PC-3 (cell line): Measurements from ENCODE around the gene PDLIM5. TPM values are rescaled to one million over a fixed set of nuclear protein-coding genes. Genes with fewer than 3 reads are reported as not detected.
A peak's percentile ranks its signal among the peaks of the same experiment; 100 is the strongest.

ENCODE experiments used
- ATAC-seq: fragments of 200-7000 bp; cut with Tn5 transposase; 2 replicates; pipeline ENCODE4 v1.9.1; 2020; ENCODE audit warnings: mild to moderate bottlenecking, moderate library complexity
- BruUV-seq: library from RNA; stranded (reverse); fragments of 400-500 nt; replicated peaks from 2 replicates; lab custom pipeline; 2021; lab: Mats Ljungman, UMichigan
- CTCF ChIA-PET: fragments of 300-600 bp; sonication (Branson Sonifier 250); formaldehyde crosslinking; loops from one replicate; lab custom pipeline; 2022; ENCODE audit warnings: antibody characterized with exemption; lab: Charles Lee
- POLR2A ChIA-PET: fragments of 300-600 bp; sonication (Branson Sonifier 250); formaldehyde crosslinking; loops from one replicate; lab custom pipeline; 2022; ENCODE audit warnings: antibody characterized with exemption; ENCODE audit not compliant: unreplicated experiment; lab: Charles Lee
- DNase-seq: peaks from one replicate; pipeline ENCODE4 v3.0.0-alpha.2; 2015
- H2AFZ ChIP-seq: fragments of 300-600 bp; sonication (generic); 2 replicates; pipeline ENCODE4 v1.6.0; 2016; ENCODE audit warnings: antibody characterized with exemption, low read length
- H3F3A ChIP-seq: fragments of 300-600 bp; sonication (generic); one replicate; pipeline ENCODE4 v1.6.0; 2017; ENCODE audit warnings: antibody characterized with exemption, low read length, control low read depth, mild to moderate bottlenecking; ENCODE audit not compliant: unreplicated experiment
- H3K27ac ChIP-seq: fragments of 300-600 bp; sonication (generic); 2 replicates; pipeline ENCODE4 v1.5.1; 2016; ENCODE audit warnings: mild to moderate bottlenecking, low read length
- H3K27me3 ChIP-seq: fragments of 300-600 bp; sonication (generic); 2 replicates; pipeline ENCODE4 v1.6.1; 2016; ENCODE audit warnings: low read length, mixed read lengths
- H3K36me3 ChIP-seq: fragments of 300-600 bp; sonication (generic); 2 replicates; pipeline ENCODE4 v1.6.1; 2016; ENCODE audit warnings: low read depth, mixed run types, low read length, mixed read lengths
- H3K4me1 ChIP-seq: fragments of 300-600 bp; sonication (generic); 2 replicates; pipeline ENCODE4 v1.5.1; 2016; ENCODE audit warnings: low read length; ENCODE audit not compliant: insufficient read depth
- H3K4me2 ChIP-seq: fragments of 300-600 bp; sonication (generic); 2 replicates; pipeline ENCODE4 v1.6.0; 2016; ENCODE audit warnings: low read length
- H3K4me3 ChIP-seq: fragments of 300-600 bp; sonication (generic); 2 replicates; pipeline ENCODE4 v1.5.1; 2016; ENCODE audit warnings: mild to moderate bottlenecking, low read length, mixed read lengths
- H3K79me2 ChIP-seq: fragments of 300-600 bp; sonication (generic); 2 replicates; pipeline ENCODE4 v1.6.1; 2017; ENCODE audit warnings: low read length, mixed read lengths
- H3K9ac ChIP-seq: fragments of 300-600 bp; sonication (generic); 2 replicates; pipeline ENCODE4 v1.6.0; 2016; ENCODE audit warnings: mild to moderate bottlenecking, low read length
- H3K9me2 ChIP-seq: fragments of 300-600 bp; sonication (generic); replicated peaks from 2 replicates; pipeline ENCODE4 v1.6.1; 2016; ENCODE audit warnings: mixed run types, low read length, mixed read lengths
- H3K9me3 ChIP-seq: fragments of 300-600 bp; sonication (generic); 2 replicates; pipeline ENCODE4 v1.6.1; 2016; ENCODE audit warnings: low read length, mixed read lengths
- H4K20me1 ChIP-seq: fragments of 300-600 bp; sonication (generic); 2 replicates; pipeline ENCODE4 v1.6.1; 2016; ENCODE audit warnings: low read length, mixed read lengths
- EZH2 ChIP-seq: fragments of 300-600 bp; sonication (generic); IDR thresholded peaks from one replicate; pipeline ENCODE4 v1.6.1; 2017; ENCODE audit warnings: antibody characterized with exemption, mild to moderate bottlenecking, low read length; ENCODE audit not compliant: unreplicated experiment
- EZH2phosphoT487 ChIP-seq: fragments of 300-600 bp; sonication (generic); IDR thresholded peaks from 2 replicates; pipeline ENCODE4 v1.6.1; 2018; ENCODE audit warnings: mild to moderate bottlenecking, antibody characterized with exemption, low read length, borderline replicate concordance
- intact Hi-C: fragments of 100-400 bp; cut with micrococcal nuclease; formaldehyde crosslinking; loops from 2 replicates; pipeline ENCODE4 v1.9.0; 2023
- total RNA-seq: library from RNA; depleted of rRNA; stranded (reverse); fragments of >200 nt; gene quantifications from 2 replicates; pipeline ENCODE4 v1.2.3, GENCODE V29; 2014
- TF ChIP-seq, protein P1 (sequence below): fragments of 300-600 bp; sonication (generic); conservative IDR thresholded peaks from 2 replicates; pipeline ENCODE4 v1.5.1; 2017; ENCODE audit warnings: antibody characterized with exemption, low read depth, mild to moderate bottlenecking, low read length

PDLIM5 gene
- total RNA-seq, 1 experiment from 2014 or later: 57.8 TPM

DNA sequence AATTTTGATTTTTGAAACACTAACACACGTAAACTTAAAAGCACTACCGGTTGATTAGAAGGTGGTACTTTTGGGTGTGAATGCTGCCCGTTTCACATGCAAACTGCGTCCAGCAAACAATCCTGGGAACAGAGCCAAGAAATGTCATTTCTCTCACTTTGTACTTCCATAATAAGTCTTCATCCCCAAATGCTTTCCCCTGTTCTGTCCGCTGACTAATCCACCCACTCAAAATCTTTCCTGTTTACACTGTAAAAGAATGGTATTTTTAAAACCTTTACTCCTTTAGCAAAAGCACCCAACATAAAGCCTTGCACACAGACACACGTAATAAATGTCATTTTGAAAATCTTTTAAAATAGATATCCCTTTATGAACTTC lies 39.1 kb upstream of the PDLIM5 start:
- no peaks in the 10 kb centered on the region for H3K9me3 ChIP-seq
- no peaks in the 10 kb centered on the region for H4K20me1 ChIP-seq
- H3K9me2 ChIP-seq: no peaks in the 10 kb centered on the region
- peak; percentile 85 for DNase-seq
- H3K27me3 ChIP-seq: no peaks in the 10 kb centered on the region
- peak overlapping the region; percentile 37 for H3K4me3 ChIP-seq
- intact Hi-C loops: loop anchor here (1.0 kb wide), 1 partner anchor 35 kb away; no protein-coding TSS in a partner anchor
- peak overlapping the region; percentile 70 for H3K27ac ChIP-seq
- TF ChIP-seq, protein P1, sequence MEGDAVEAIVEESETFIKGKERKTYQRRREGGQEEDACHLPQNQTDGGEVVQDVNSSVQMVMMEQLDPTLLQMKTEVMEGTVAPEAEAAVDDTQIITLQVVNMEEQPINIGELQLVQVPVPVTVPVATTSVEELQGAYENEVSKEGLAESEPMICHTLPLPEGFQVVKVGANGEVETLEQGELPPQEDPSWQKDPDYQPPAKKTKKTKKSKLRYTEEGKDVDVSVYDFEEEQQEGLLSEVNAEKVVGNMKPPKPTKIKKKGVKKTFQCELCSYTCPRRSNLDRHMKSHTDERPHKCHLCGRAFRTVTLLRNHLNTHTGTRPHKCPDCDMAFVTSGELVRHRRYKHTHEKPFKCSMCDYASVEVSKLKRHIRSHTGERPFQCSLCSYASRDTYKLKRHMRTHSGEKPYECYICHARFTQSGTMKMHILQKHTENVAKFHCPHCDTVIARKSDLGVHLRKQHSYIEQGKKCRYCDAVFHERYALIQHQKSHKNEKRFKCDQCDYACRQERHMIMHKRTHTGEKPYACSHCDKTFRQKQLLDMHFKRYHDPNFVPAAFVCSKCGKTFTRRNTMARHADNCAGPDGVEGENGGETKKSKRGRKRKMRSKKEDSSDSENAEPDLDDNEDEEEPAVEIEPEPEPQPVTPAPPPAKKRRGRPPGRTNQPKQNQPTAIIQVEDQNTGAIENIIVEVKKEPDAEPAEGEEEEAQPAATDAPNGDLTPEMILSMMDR: no peak
- no peak for TF ChIP-seq EZH2phosphoT487
- no peak for TF ChIP-seq EZH2
- CTCF ChIA-PET: no interaction called here
- H3K79me2 ChIP-seq: no peaks in the 10 kb centered on the region
- H3K36me3 ChIP-seq: no peaks in the 10 kb centered on the region
- no peaks in the 10 kb centered on the region for H3F3A ChIP-seq
- peak; percentile 92 for ATAC-seq
- peaks cover 23% of the 10 kb centered on the region for H3K4me1 ChIP-seq
- H3K4me2 ChIP-seq: peak overlapping the region; percentile 48
- BruUV-seq: no TSS peak
- H3K9ac ChIP-seq: no peak overlapping the region
- POLR2A ChIA-PET: no interaction called here
- peak overlapping the region; percentile 24 for H2AFZ ChIP-seq

DNA sequence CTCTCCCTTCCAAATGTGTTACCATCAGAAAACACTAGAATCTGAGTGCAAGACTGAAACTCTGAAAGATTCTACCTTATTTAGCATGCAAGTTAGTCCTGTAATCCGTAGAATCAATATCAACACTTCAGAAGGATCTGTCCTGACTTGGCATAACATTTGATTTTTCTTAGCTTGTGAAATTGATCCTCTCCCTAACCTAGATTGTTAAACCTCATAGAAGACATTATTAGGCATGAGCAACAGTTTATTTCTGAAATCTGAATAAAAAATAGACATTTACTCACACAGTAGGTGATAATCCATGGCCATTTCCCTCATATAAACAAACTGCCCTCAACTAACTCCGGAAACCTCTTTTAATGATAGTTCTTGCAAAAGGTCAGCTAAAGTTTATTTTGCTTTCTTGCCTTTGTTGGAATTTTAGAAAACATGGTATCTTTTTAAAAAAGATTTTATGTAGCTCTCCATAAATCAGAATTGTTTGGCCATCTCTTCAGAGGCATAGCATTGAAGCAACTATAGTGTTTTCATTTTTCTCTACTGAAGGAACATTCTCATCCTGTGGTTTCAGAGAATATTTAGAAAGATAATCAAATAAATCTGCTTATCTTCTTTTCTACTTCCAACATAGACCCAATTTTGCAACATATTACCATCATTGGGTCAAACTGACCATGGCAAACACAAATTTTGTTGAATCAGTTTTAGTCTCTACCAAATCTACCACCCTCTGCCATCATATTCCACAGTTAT lies 38.5 kb upstream of the PDLIM5 start:
- Histone ChIP-seq H3K27ac (peak overlapping the region; percentile 70), H3K9me2 (no peaks in the 10 kb centered on the region), H3K9ac (no peak overlapping the region), H3K79me2 (no peaks in the 10 kb centered on the region), H3K27me3 (no peaks in the 10 kb centered on the region), H3K36me3 (no peaks in the 10 kb centered on the region), H3F3A (no peaks in the 10 kb centered on the region), H2AFZ (peak overlapping the region; percentile 24; the same call in 1 of the 2 replicates), H4K20me1 (no peaks in the 10 kb centered on the region), H3K9me3 (no peaks in the 10 kb centered on the region), H3K4me1 (peaks cover 23% of the 10 kb centered on the region), H3K4me2 (peak overlapping the region; percentile 48), H3K4me3 (peak overlapping the region; percentile 37; the same call in 1 of the 2 replicates)
- BruUV-seq: no TSS peak
- intact Hi-C loops: loop anchor here (1.0 kb wide), 1 partner anchor 34 kb away; no protein-coding TSS in a partner anchor
- no peak for DNase-seq
- ChIA-PET CTCF (no interaction called here), POLR2A (no interaction called here)
- TF ChIP-seq EZH2phosphoT487: no peak
- TF ChIP-seq EZH2: no peak
- TF ChIP-seq, protein P1: no peak
- no peak; the same call in 1 of the 2 replicates for ATAC-seq

DNA sequence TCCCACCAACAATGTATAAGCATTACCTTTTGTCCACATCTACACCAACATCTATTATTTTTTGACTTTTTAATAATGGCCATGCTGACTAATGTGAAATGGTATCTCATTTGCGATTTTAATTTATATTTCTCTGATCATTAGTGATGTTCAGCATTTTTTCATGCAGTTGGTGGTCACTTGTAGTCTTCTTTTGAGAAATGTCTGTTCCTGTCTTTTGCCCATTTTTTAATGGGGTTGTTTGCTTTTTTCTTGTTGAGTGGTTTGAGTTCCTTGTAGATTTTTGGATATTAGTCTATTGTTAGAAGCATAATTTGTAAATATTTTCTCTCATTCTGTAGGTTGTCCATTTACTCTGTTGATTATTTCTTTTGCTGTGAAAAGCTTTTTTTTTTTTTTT lies 36.8 kb upstream of the PDLIM5 start:
- Histone ChIP-seq H3K9me3 (no peaks in the 10 kb centered on the region), H3K27ac (no peak overlapping the region), H3K4me2 (no peak overlapping the region), H3K36me3 (no peaks in the 10 kb centered on the region), H3K9me2 (no peaks in the 10 kb centered on the region), H3K4me3 (no peak overlapping the region), H4K20me1 (no peaks in the 10 kb centered on the region), H3K79me2 (no peaks in the 10 kb centered on the region), H3K9ac (no peak overlapping the region), H3K27me3 (no peaks in the 10 kb centered on the region), H2AFZ (no peak overlapping the region), H3F3A (no peaks in the 10 kb centered on the region), H3K4me1 (peaks cover 23% of the 10 kb centered on the region)
- no TSS peak for BruUV-seq
- DNase-seq (no peak), ATAC-seq (no peak)
- intact Hi-C loops: no loop called here
- CTCF ChIA-PET: no interaction called here
- TF ChIP-seq EZH2phosphoT487 (no peak), EZH2 (no peak)
- TF ChIP-seq, protein P1: no peak
- POLR2A ChIA-PET: no interaction called here
